ENCODE data around the gene SARS2.
"Not testable (repeated sequence)": the region's sequence is repeated elsewhere in the genome, so short reads cannot be mapped to it uniquely, and the experiment has no call there.

SARS2 gene

DNA sequence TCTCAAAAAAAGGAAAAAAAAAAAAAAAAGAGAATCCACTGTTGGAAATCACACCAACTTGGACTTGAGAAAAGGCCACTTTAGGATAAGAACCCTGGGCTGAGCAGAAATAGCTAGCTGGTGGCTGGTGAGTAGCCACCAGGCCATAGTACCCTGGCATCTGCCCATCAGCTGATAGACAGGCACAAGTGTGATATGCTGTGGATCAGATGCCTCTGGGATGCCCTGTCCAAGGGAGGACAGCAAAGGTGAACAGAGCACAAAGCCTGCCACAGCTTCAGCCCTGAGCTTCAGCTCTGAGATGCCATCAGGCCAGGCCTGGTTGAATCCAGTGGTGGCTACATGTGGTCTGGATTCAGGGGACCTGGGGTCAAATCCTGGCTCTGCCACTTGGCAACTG lies 39.9 kb downstream of the SARS2 start:
- no peak overlapping the region for H3K4me3 ChIP-seq (ENCODE audit: low read depth, low read length)
- no peak overlapping the region for H2AFZ ChIP-seq (ENCODE audit: low read length, unreplicated experiment)
- no peaks in the 10 kb centered on the region for H3K79me2 ChIP-seq (ENCODE audit: control insufficient read depth, insufficient read depth, low read length, unreplicated experiment)
- no peaks in the 10 kb centered on the region for H3K36me3 ChIP-seq (ENCODE audit: insufficient read depth, low read length)
- H3K27me3 ChIP-seq (ENCODE audit: insufficient read depth, low read length) = no peaks in the 10 kb centered on the region
- no peak overlapping the region for H3K27ac ChIP-seq (ENCODE audit: low read depth, low read length)
- H3K4me1 ChIP-seq (ENCODE audit: control insufficient read depth, insufficient read depth, low read length, unreplicated experiment) = no peaks in the 10 kb centered on the region

DNA sequence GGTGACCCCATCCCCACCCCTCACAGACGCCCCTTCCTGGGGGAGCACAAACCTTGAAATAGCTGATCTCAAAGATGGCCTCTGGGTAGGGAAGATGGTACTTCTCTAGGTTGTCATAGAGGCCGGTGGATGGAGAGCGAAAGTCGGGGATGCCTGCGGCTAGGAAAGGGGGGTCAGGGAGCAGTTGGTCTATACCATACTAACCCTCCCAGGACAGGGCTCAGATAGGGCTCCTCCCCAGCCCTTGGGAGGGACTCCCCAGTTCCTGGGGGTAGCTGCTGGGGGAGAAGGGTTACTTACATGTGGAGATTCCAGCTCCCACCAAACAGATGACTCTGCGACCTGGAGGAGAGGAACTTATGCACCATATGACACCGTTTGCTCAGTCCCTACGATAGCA lies 40.8 kb downstream of the SARS2 start:
- Histone ChIP-seq H2AFZ (ENCODE audit: low read length, unreplicated experiment) (no peak overlapping the region), H3K4me3 (ENCODE audit: low read depth, low read length) (no peak overlapping the region), H3K36me3 (ENCODE audit: insufficient read depth, low read length) (no peaks in the 10 kb centered on the region), H3K4me1 (ENCODE audit: control insufficient read depth, insufficient read depth, low read length, unreplicated experiment) (no peaks in the 10 kb centered on the region), H3K79me2 (ENCODE audit: control insufficient read depth, insufficient read depth, low read length, unreplicated experiment) (no peaks in the 10 kb centered on the region), H3K27ac (ENCODE audit: low read depth, low read length) (no peak overlapping the region), H3K27me3 (ENCODE audit: insufficient read depth, low read length) (no peaks in the 10 kb centered on the region)

DNA sequence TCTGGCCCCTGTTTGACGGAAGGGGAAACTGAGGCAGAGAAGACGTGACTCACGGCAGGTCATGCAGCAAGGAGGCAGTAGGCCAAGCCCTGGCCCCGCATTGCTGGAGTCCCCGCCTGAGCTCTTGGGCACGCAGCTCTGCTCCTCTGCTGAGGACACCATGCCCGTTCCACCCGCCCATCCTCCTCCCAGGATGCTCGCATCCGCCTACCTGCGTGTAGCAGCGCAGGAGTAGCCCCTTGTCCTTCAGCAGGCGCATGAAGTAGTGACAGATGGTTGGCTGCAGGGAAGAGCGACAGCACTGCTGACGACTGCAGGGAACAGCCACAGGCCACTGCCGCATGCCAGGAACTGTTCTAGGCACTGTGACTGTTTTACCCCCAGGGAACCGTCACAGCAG lies 41.7 kb downstream of the SARS2 start:
- Histone ChIP-seq H3K36me3 (ENCODE audit: insufficient read depth, low read length) (no peaks in the 10 kb centered on the region), H3K79me2 (ENCODE audit: control insufficient read depth, insufficient read depth, low read length, unreplicated experiment) (no peaks in the 10 kb centered on the region), H3K27me3 (ENCODE audit: insufficient read depth, low read length) (no peaks in the 10 kb centered on the region), H3K27ac (ENCODE audit: low read depth, low read length) (no peak overlapping the region), H2AFZ (ENCODE audit: low read length, unreplicated experiment) (no peak overlapping the region), H3K4me1 (ENCODE audit: control insufficient read depth, insufficient read depth, low read length, unreplicated experiment) (no peaks in the 10 kb centered on the region), H3K4me3 (ENCODE audit: low read depth, low read length) (no peak overlapping the region)

DNA sequence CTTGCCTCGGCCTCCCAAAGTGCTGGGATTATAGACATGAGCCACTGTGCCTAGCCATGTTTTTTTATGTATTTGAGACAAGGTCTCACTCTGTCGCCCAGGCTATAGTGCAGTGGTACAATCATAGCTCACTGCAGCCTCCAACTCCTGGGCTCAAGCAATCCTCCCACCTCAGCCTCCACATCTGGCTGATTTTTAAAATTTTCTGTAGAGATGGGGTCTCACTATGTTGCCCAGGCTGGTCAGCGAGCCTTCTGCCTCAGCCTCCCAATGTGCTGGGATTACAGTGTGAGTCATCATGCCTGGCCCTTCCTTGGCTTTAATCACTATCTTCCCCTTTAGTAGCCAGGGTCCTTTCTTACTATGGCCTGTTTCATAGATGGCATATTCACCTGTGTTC lies 45.9 kb downstream of the SARS2 start:
- not testable (repeated sequence) for H2AFZ ChIP-seq (ENCODE audit: low read length, unreplicated experiment); H3K36me3 ChIP-seq (ENCODE audit: insufficient read depth, low read length); H3K4me3 ChIP-seq (ENCODE audit: low read depth, low read length); H3K4me1 ChIP-seq (ENCODE audit: control insufficient read depth, insufficient read depth, low read length, unreplicated experiment); H3K27me3 ChIP-seq (ENCODE audit: insufficient read depth, low read length); H3K27ac ChIP-seq (ENCODE audit: low read depth, low read length); H3K79me2 ChIP-seq (ENCODE audit: control insufficient read depth, insufficient read depth, low read length, unreplicated experiment)

DNA sequence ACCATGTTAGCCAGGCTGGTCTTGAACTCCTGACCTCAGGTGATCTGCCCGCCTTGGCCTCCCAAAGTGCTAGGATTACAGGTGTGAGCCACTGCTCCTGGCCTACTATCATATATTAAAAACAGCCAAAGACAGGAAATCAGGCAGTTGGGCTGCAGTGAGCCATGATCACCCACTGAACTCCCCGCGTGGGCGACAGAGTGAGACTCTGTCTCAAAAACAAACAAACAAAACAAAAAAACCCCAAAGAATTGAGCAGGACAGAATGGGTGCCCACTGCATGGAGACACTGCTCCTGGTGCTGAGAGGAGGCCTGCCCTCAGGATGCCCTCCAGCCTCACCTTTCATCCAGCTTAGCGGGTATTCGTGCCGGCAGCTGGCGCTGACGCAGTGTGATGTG lies 47.3 kb downstream of the SARS2 start:
- Histone ChIP-seq H3K79me2 (ENCODE audit: control insufficient read depth, insufficient read depth, low read length, unreplicated experiment) (no peaks in the 10 kb centered on the region), H3K27me3 (ENCODE audit: insufficient read depth, low read length) (no peaks in the 10 kb centered on the region), H2AFZ (ENCODE audit: low read length, unreplicated experiment) (no peak overlapping the region), H3K4me1 (ENCODE audit: control insufficient read depth, insufficient read depth, low read length, unreplicated experiment) (no peaks in the 10 kb centered on the region), H3K27ac (ENCODE audit: low read depth, low read length) (no peak overlapping the region), H3K36me3 (ENCODE audit: insufficient read depth, low read length) (no peaks in the 10 kb centered on the region), H3K4me3 (ENCODE audit: low read depth, low read length) (no peak overlapping the region)

DNA sequence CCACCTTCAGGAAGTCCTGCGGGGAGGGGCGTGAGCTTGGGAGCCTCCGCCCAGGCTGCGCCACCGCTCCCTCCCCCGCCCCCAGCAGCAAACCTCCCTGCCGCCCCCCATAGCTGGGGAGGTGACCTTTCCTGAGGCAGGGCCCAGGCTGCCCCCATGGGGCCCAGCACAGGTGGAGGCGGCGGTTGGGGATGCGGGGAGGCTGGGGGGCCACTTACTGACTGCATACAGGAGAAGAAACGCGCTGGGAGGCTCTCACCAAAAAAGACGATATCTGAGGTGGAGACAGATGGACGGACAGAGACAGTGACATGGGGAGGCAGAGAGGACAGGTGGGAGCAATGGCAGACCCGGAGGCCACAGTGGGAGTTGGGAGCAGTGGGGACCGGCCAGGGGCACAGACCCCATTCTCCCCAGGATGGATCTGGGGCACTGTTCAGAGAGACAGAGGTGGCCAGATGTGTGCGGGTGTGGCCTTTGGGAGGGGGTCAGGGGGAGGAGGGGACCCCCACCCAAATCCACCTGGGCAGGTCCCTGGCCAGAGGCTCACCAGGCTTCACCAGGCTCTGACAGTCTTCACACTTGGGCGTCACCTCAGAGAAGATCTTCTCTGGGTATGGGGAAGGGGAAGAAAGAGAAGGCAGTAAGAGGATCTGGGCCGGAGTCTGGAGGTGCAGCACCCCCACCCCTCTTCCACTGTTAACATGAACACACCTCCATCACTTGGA lies 49.5 kb downstream of the SARS2 start:
- no peaks in the 10 kb centered on the region for H3K27me3 ChIP-seq (ENCODE audit: insufficient read depth, low read length)
- no peak overlapping the region for H2AFZ ChIP-seq (ENCODE audit: low read length, unreplicated experiment)
- H3K36me3 ChIP-seq (ENCODE audit: insufficient read depth, low read length) = no peaks in the 10 kb centered on the region
- H3K4me3 ChIP-seq (ENCODE audit: low read depth, low read length) = no peak overlapping the region
- H3K79me2 ChIP-seq (ENCODE audit: control insufficient read depth, insufficient read depth, low read length, unreplicated experiment) = no peaks in the 10 kb centered on the region
- no peaks in the 10 kb centered on the region for H3K4me1 ChIP-seq (ENCODE audit: control insufficient read depth, insufficient read depth, low read length, unreplicated experiment)
- H3K27ac ChIP-seq (ENCODE audit: low read depth, low read length) = no peak overlapping the region

DNA sequence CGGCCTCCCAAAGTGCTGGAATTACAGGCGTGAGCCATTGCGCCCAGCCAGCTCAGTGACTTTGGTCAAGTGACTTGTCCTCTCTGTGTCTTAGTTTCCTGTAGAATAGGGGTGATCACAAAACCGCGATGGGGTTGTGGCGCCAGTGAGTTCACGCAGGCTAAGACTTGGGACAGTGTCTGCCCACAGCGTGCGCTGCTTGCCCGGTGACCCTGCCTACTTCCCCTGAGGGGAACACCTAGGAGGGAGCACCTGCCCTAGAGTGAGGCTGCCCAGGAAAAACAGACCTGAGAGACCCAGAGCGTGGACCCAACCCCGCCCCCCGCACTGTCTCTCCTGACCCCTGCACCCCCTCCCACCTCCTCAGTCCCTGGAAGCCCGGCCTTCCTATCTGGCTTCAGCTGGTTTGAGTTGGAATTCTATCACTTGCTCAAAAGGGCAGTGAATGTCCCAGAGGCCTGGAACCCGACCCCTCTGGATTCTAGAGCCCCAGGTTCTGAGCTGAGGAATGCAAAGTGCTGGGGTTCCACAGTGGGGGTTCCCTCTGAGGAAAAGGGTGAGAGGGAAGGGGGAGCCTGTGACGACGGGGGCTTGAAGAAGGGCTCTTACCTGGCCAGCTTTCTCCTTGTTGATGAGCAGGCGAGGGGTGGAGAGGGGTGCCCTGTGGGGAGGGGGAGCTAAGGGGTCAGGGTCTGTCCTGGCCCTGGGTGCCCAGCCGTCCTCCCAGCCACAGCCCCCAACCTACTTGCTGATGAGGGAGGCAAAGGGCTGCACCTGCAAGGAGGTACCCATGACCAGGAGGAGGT lies 50.3 kb downstream of the SARS2 start:
- no peaks in the 10 kb centered on the region for H3K79me2 ChIP-seq (ENCODE audit: control insufficient read depth, insufficient read depth, low read length, unreplicated experiment)
- no peaks in the 10 kb centered on the region for H3K36me3 ChIP-seq (ENCODE audit: insufficient read depth, low read length)
- no peak overlapping the region for H2AFZ ChIP-seq (ENCODE audit: low read length, unreplicated experiment)
- H3K27me3 ChIP-seq (ENCODE audit: insufficient read depth, low read length) = no peaks in the 10 kb centered on the region
- H3K4me3 ChIP-seq (ENCODE audit: low read depth, low read length) = no peak overlapping the region
- no peak overlapping the region for H3K27ac ChIP-seq (ENCODE audit: low read depth, low read length)
- H3K4me1 ChIP-seq (ENCODE audit: control insufficient read depth, insufficient read depth, low read length, unreplicated experiment) = no peaks in the 10 kb centered on the region

DNA sequence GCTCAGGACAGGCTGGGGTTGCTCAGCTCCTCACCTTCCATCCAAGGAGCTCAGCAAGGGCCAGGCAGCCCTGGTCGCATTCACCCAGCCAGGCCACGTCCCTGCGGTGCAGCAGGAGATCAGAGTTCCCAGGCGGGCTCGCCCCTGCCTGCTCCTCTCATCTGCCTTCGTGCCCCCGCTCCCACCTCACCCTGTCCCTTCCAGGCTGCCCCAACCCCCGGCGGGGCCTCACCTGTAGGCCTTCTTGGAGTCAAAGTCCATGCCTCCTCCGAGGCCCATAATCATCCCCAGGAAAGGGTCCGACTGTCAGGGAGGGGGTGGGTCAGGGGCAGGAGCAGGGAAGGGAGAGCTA lies 51.2 kb downstream of the SARS2 start:
- H3K36me3 ChIP-seq (ENCODE audit: insufficient read depth, low read length) = no peaks in the 10 kb centered on the region
- no peaks in the 10 kb centered on the region for H3K27me3 ChIP-seq (ENCODE audit: insufficient read depth, low read length)
- no peaks in the 10 kb centered on the region for H3K79me2 ChIP-seq (ENCODE audit: control insufficient read depth, insufficient read depth, low read length, unreplicated experiment)
- H2AFZ ChIP-seq (ENCODE audit: low read length, unreplicated experiment) = no peak overlapping the region
- H3K4me1 ChIP-seq (ENCODE audit: control insufficient read depth, insufficient read depth, low read length, unreplicated experiment) = no peaks in the 10 kb centered on the region
- no peak overlapping the region for H3K4me3 ChIP-seq (ENCODE audit: low read depth, low read length)
- no peak overlapping the region for H3K27ac ChIP-seq (ENCODE audit: low read depth, low read length)

DNA sequence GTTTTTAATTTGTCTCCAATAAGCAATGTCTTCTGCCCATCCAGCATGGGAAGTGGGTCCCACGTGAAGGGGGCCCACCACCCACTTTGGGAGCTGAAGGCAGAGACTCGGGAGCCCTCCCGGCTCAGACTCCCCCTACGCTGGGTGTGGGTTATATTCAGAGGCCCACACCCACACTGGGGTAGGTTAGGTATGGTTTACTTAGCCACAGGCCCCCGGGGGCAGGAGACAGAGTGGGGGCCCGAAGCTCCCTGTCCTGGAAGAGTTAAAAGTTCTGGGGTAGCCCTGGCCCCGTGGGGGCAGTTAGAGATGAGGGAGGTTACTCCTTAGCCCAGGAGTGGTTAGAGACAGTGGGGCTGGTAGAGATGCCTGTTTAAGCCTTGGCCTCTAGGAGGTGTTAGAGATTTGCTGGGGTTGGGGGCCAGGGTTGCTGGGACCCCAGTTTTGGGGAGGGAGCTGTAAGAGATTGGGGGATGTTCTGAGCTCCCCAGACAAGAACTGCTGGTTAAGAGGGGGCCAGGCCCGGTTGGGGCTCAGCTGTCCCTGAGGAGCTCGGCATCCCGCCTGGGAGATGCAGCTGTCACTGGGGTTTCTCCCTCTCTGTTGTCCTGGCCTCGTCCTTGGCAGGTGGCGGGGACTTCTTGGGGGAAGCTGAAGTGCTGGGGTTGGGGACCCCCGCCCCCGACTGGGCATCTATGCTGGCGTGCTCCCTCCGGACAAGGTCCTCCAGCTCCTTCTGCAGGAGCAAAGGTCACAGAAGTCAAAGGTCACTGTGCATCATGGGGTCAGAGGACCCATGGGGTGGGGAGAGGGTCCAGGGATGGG lies 51.8 kb downstream of the SARS2 start:
- Histone ChIP-seq H3K36me3 (ENCODE audit: insufficient read depth, low read length) (no peaks in the 10 kb centered on the region), H3K27ac (ENCODE audit: low read depth, low read length) (no peak overlapping the region), H3K4me3 (ENCODE audit: low read depth, low read length) (no peak overlapping the region), H2AFZ (ENCODE audit: low read length, unreplicated experiment) (no peak overlapping the region), H3K79me2 (ENCODE audit: control insufficient read depth, insufficient read depth, low read length, unreplicated experiment) (no peaks in the 10 kb centered on the region), H3K4me1 (ENCODE audit: control insufficient read depth, insufficient read depth, low read length, unreplicated experiment) (no peaks in the 10 kb centered on the region), H3K27me3 (ENCODE audit: insufficient read depth, low read length) (no peaks in the 10 kb centered on the region)

DNA sequence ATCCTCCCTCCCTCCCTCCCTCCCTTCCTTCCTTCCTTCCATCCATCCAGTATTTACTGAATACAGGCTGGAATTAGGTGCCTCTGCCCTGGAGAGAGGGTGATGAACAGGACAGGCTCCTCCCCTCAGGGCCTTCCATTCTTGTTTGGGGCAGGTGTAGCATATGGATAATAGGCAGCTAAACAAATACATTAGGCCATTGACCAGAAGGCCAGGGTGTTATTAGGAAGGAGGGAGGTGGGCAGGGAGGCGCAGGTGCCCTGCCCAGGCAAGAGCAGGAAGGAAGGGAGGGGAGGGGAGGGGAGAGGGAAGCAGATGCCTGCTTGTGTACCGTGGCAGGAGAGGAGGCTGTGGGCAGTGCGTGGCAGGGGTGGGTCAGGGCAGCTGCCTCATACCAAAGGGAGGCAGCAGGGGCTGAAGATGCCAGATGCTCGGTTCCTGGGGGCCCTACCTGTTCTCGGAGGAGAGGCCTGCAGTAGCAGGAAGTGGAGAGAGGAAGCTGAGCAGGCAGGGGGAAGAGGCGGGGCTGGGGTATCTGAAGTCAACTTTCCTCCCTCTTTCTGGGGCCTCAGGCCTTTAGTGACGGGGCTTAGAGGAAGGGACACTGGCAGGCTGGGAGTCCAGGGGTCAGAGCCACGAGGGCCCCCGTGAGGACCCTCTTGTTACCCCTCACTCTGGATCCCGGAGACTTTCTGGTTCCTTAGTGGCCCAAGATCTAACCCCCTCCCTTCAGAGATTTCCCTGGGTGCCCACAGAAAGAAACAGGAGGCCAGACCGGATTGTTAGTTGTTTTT lies 52.6 kb downstream of the SARS2 start, which contains the start of gene RINL:
TSS of gene RINL (minus strand) at position 495 of the 794 bp plus-strand sequence. CDS start 1,533 bp downstream, outside the sequence.
- Histone ChIP-seq H3K36me3 (ENCODE audit: insufficient read depth, low read length) (no peaks in the 10 kb centered on the region), H3K27ac (ENCODE audit: low read depth, low read length) (no peak within 1 kb of the TSS), H2AFZ (ENCODE audit: low read length, unreplicated experiment) (no peak within 1 kb of the TSS), H3K4me3 (ENCODE audit: low read depth, low read length) (no peak within 1 kb of the TSS), H3K27me3 (ENCODE audit: insufficient read depth, low read length) (no peaks in the 10 kb centered on the region), H3K4me1 (ENCODE audit: control insufficient read depth, insufficient read depth, low read length, unreplicated experiment) (no peaks in the 10 kb centered on the region), H3K79me2 (ENCODE audit: control insufficient read depth, insufficient read depth, low read length, unreplicated experiment) (no peaks in the 10 kb centered on the region)

Data from ACC112 (cell line).